Stimulated activated CD4-positive, alpha-beta T cell treated with anti-CD3 and anti-CD28 coated beads, Interleukin-4, amount 100 ng/mL, for 4 hours (primary cell): Measurements from ENCODE around the gene FBXO30.

Source experiments
- DNase-seq, 2 experiments: peaks; one replicate each; pipeline ENCODE4 v3.0.0-alpha.2; 2020

FBXO30 gene

GRCh38 chr6:145749632-145750031, 65.0 kb downstream of the FBXO30 start:
- no peak for DNase-seq

- DNase-seq: no peak
Observed at GRCh38 chr6:145745861-145746260, 68.7 kb downstream of the FBXO30 start.

- no peak for DNase-seq
Observed at GRCh38 chr6:145744619-145745018, 70.0 kb downstream of the FBXO30 start.
